OCI-LY1 (cell line): ENCODE measurements around the gene ITGB4.

Experiments used
- EZH2 ChIP-seq: fragments of 200-600 bp; sonication (generic), shearing (Covaris generic); IDR thresholded peaks from 2 replicates; pipeline ENCODE4 v1.8.0; 2017; ENCODE audit warnings: borderline replicate concordance, mixed run types, mild to moderate bottlenecking, antibody characterized with exemption, low read length, moderate library complexity, mixed read lengths
- TF ChIP-seq, protein P1 (sequence below): fragments of 200-600 bp; sonication (generic), shearing (Covaris generic); IDR thresholded peaks from 2 replicates; pipeline ENCODE4 v1.5.1; 2017; ENCODE audit warnings: mild to moderate bottlenecking, antibody characterized with exemption, low read length, moderate library complexity, mixed read lengths

DNA sequence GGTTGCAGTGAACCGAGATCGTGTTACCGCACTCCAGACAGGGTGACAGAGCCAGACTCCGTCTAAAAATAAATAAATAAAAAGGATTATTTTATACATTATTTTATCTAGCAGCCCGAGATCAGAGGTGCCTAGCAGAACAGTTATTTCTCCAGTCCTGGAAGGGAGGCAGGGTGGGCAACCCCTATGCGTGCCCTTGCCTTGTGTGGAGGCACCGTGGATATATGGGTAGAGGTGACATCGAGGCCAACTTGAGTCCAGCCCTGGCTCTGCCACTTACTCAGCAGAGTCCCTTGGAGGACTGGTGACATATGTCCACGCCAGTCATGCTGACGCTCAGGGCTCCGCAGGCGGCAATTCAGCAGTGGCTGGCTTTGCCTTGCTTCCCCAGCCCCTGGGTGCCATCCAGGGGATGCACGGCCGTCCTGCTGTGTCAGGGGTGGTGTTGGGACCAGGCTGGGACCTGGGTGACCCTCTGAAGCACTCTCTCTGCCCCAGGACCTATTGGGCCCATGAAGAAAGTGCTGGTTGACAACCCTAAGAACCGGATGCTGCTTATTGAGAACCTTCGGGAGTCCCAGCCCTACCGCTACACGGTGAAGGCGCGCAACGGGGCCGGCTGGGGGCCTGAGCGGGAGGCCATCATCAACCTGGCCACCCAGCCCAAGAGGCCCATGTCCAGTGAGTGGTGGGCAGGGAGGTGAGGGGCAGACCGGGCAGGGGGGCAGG, 30.6 kb downstream of the ITGB4 start:
- no peak for TF ChIP-seq EZH2
- TF ChIP-seq, protein P1, sequence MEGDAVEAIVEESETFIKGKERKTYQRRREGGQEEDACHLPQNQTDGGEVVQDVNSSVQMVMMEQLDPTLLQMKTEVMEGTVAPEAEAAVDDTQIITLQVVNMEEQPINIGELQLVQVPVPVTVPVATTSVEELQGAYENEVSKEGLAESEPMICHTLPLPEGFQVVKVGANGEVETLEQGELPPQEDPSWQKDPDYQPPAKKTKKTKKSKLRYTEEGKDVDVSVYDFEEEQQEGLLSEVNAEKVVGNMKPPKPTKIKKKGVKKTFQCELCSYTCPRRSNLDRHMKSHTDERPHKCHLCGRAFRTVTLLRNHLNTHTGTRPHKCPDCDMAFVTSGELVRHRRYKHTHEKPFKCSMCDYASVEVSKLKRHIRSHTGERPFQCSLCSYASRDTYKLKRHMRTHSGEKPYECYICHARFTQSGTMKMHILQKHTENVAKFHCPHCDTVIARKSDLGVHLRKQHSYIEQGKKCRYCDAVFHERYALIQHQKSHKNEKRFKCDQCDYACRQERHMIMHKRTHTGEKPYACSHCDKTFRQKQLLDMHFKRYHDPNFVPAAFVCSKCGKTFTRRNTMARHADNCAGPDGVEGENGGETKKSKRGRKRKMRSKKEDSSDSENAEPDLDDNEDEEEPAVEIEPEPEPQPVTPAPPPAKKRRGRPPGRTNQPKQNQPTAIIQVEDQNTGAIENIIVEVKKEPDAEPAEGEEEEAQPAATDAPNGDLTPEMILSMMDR, result no peak
